Measurements from ENCODE around the gene MFSD6. TPM values are rescaled to one million over a fixed set of nuclear protein-coding genes. Genes with fewer than 3 reads are reported as not detected.
"Not testable (repeated sequence)": the region's sequence is repeated elsewhere in the genome, so short reads cannot be mapped to it uniquely, and the experiment has no call there.

MFSD6 gene
- total and polyA plus RNA-seq, 2 donors (not counting 1 experiment from before 2014, with no cell fraction given): 31.4 to 50.8 TPM

DNA sequence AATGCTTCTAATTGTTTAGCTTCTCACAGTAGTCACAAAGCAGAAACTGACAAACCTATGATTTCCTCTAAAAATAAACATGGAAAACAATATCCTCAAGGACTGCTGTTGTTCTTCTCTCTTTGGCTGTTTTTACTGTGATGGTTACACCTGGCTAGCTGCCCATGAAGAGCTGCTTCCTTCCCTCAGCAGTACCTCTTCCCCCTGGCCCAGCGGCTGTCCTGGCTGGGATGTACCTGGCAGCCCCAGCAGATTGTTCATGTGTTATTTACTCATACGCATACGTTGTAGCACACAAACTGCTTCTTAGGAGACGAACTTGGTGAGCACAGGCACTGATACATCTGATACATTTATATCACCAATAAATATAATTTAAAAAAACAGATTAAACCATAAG, 99.0 kb downstream of the MFSD6 start:
- Histone ChIP-seq H2AFZ (ENCODE audit: low read length) (no peak overlapping the region), H3K27me3 (ENCODE audit: control insufficient read depth, insufficient read depth, low read length) (no peaks in the 10 kb centered on the region), H3K9me3 (ENCODE audit: control insufficient read depth, insufficient read depth, low read depth, low read length) (no peaks in the 10 kb centered on the region), H3K9ac (ENCODE audit: insufficient read depth, low read length) (no peak overlapping the region), H3K36me3 (ENCODE audit: control insufficient read depth, insufficient read depth, low read length) (no peaks in the 10 kb centered on the region), H3K4me1 (ENCODE audit: control insufficient read depth, extremely low read depth, insufficient read depth, low read length) (no peaks in the 10 kb centered on the region), H4K20me1 (ENCODE audit: control insufficient read depth, extremely low read depth, insufficient read depth, low read length) (no peaks in the 10 kb centered on the region), H3K27ac (ENCODE audit: insufficient read depth, low read length) (no peak overlapping the region), H3K4me2 (ENCODE audit: extremely low read depth, insufficient read depth, low read length) (no peak overlapping the region), H3K4me3 (replicated peaks in 1 of 4; ENCODE audit: control extremely low read depth in 1 of 4, insufficient read depth in 1 of 4, low read depth in 3 of 4, low read length in 4 of 4) (no peak overlapping the region), H3K79me2 (ENCODE audit: control insufficient read depth, insufficient read depth, low read length) (no peaks in the 10 kb centered on the region)
- TF ChIP-seq, protein P1, sequence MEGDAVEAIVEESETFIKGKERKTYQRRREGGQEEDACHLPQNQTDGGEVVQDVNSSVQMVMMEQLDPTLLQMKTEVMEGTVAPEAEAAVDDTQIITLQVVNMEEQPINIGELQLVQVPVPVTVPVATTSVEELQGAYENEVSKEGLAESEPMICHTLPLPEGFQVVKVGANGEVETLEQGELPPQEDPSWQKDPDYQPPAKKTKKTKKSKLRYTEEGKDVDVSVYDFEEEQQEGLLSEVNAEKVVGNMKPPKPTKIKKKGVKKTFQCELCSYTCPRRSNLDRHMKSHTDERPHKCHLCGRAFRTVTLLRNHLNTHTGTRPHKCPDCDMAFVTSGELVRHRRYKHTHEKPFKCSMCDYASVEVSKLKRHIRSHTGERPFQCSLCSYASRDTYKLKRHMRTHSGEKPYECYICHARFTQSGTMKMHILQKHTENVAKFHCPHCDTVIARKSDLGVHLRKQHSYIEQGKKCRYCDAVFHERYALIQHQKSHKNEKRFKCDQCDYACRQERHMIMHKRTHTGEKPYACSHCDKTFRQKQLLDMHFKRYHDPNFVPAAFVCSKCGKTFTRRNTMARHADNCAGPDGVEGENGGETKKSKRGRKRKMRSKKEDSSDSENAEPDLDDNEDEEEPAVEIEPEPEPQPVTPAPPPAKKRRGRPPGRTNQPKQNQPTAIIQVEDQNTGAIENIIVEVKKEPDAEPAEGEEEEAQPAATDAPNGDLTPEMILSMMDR (conservative IDR thresholded peaks at IDR 0.05 in 1 of 2, IDR thresholded peaks at IDR 0.05 in 1 of 2; ENCODE audit: low read depth in 1 of 2, low read length in 2 of 2): no peak
- no peak for TF ChIP-seq EZH2 (IDR thresholded peaks at IDR 0.05; ENCODE audit: low read length, missing control alignments)
- no peak for DNase-seq (ENCODE audit: low read depth in 2 of 2)

DNA sequence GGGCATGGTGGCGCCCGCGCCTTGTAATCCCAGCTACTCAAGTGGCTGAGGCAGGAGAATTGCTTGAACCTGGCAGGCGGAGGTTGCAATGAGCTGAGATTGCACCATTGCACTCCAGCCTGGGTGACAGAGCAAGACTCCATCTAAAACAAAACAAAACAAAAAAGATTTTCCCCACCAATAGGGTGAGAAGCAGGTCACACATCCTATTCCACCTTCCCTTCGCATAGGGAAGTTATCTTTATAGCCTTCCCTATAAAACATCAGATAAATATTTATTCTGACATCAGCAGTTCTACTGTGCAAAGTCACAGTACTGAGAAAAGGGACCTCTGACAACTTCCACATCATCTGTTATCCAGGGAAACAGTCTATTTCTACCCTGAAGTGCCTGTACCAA, 101.7 kb downstream of the MFSD6 start:
- H2AFZ ChIP-seq (ENCODE audit: low read length); H3K9me3 ChIP-seq (ENCODE audit: control insufficient read depth, insufficient read depth, low read depth, low read length); H3K27me3 ChIP-seq (ENCODE audit: control insufficient read depth, insufficient read depth, low read length); H3K4me2 ChIP-seq (ENCODE audit: extremely low read depth, insufficient read depth, low read length); H3K9ac ChIP-seq (ENCODE audit: insufficient read depth, low read length); H3K4me1 ChIP-seq (ENCODE audit: control insufficient read depth, extremely low read depth, insufficient read depth, low read length); H4K20me1 ChIP-seq (ENCODE audit: control insufficient read depth, extremely low read depth, insufficient read depth, low read length); H3K36me3 ChIP-seq (ENCODE audit: control insufficient read depth, insufficient read depth, low read length); DNase-seq (ENCODE audit: low read depth in 2 of 2); H3K4me3 ChIP-seq (replicated peaks in 1 of 4; ENCODE audit: control extremely low read depth in 1 of 4, insufficient read depth in 1 of 4, low read depth in 3 of 4, low read length in 4 of 4); H3K79me2 ChIP-seq (ENCODE audit: control insufficient read depth, insufficient read depth, low read length); H3K27ac ChIP-seq (ENCODE audit: insufficient read depth, low read length): not testable (repeated sequence)

DNA sequence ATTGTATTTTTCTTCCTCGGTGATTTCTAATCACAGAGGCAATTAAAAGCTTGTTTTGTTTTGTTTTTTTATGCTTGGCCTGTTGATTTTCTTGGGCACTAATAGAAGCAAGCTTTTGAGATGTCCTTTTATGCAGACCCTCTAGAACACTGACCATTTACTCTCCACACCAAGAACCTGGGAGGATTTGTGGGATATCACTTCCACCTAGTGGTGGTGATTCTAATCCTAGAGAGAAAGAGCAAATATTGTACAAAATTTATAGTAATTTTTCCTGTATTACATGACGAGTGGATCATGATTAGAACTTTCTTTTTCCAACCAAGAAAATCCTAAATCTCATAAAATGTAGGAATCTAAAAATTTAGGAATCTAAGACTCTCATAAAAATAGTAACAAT, 102.9 kb downstream of the MFSD6 start:
- no peak overlapping the region for H3K27ac ChIP-seq (ENCODE audit: insufficient read depth, low read length)
- no peak overlapping the region for H3K4me2 ChIP-seq (ENCODE audit: extremely low read depth, insufficient read depth, low read length)
- no peak overlapping the region for H2AFZ ChIP-seq (ENCODE audit: low read length)
- no peak overlapping the region for H3K9ac ChIP-seq (ENCODE audit: insufficient read depth, low read length)
- no peaks in the 10 kb centered on the region for H3K36me3 ChIP-seq (ENCODE audit: control insufficient read depth, insufficient read depth, low read length)
- peak; percentile 30 to 73 for DNase-seq (ENCODE audit: low read depth in 2 of 2)
- H3K27me3 ChIP-seq (ENCODE audit: control insufficient read depth, insufficient read depth, low read length): no peaks in the 10 kb centered on the region
- H3K9me3 ChIP-seq (ENCODE audit: control insufficient read depth, insufficient read depth, low read depth, low read length): no peaks in the 10 kb centered on the region
- TF ChIP-seq, protein P1 (conservative IDR thresholded peaks at IDR 0.05 in 1 of 2, IDR thresholded peaks at IDR 0.05 in 1 of 2; ENCODE audit: low read depth in 1 of 2, low read length in 2 of 2): peak; percentile 58 to 59
- no peak for TF ChIP-seq EZH2 (IDR thresholded peaks at IDR 0.05; ENCODE audit: low read length, missing control alignments)
- no peaks in the 10 kb centered on the region for H4K20me1 ChIP-seq (ENCODE audit: control insufficient read depth, extremely low read depth, insufficient read depth, low read length)
- no peak overlapping the region for H3K4me3 ChIP-seq (replicated peaks in 1 of 4; ENCODE audit: control extremely low read depth in 1 of 4, insufficient read depth in 1 of 4, low read depth in 3 of 4, low read length in 4 of 4)
- H3K79me2 ChIP-seq (ENCODE audit: control insufficient read depth, insufficient read depth, low read length): no peaks in the 10 kb centered on the region
- no peaks in the 10 kb centered on the region for H3K4me1 ChIP-seq (ENCODE audit: control insufficient read depth, extremely low read depth, insufficient read depth, low read length)
